GM23338 (cell line): Measurements from ENCODE around the gene MAP4K5. TPM values are rescaled to one million over a fixed set of nuclear protein-coding genes. Genes with fewer than 3 reads are reported as not detected.
A peak's percentile ranks its signal among the peaks of the same experiment; 100 is the strongest.

Source experiments
- ATAC-seq: fragments of 200-7000 bp; cut with Tn5 transposase; 3 replicates; pipeline ENCODE4 v1.9.1; 2020
- DNase-seq: peaks from one replicate; pipeline ENCODE4 v3.0.0-alpha.2; 2015; ENCODE audit warnings: low spot score
- H2AFZ ChIP-seq: fragments of 200-600 bp; sonication (generic); 2 replicates; pipeline ENCODE4 v1.8.0; 2016; ENCODE audit warnings: antibody characterized with exemption, mild to moderate bottlenecking, moderate library complexity
- H3F3A ChIP-seq: fragments of 200-600 bp; sonication (generic); replicated peaks from 2 replicates; pipeline ENCODE4 v1.8.0; 2017; ENCODE audit warnings: antibody characterized with exemption, mixed run types, low read depth
- H3K27ac ChIP-seq: fragments of 200-600 bp; sonication (generic); 2 replicates; pipeline ENCODE4 v1.6.1; 2016; ENCODE audit warnings: low read depth
- H3K27me3 ChIP-seq: fragments of 200-600 bp; sonication (generic); 2 replicates; pipeline ENCODE4 v1.8.0; 2016; ENCODE audit warnings: mild to moderate bottlenecking, mixed run types, moderate library complexity; ENCODE audit not compliant: insufficient read depth
- H3K36me3 ChIP-seq: fragments of 200-600 bp; sonication (generic); 2 replicates; pipeline ENCODE4 v1.8.0; 2016; ENCODE audit warnings: mild to moderate bottlenecking; ENCODE audit not compliant: insufficient read depth
- H3K4me1 ChIP-seq: fragments of 200-600 bp; sonication (generic); 2 replicates; pipeline ENCODE4 v1.8.0; 2016; ENCODE audit warnings: mild to moderate bottlenecking, moderate library complexity; ENCODE audit not compliant: insufficient read depth
- H3K4me2 ChIP-seq: fragments of 200-600 bp; sonication (generic); 2 replicates; pipeline ENCODE4 v1.7.1; 2017; ENCODE audit warnings: mixed run types
- H3K4me3 ChIP-seq: fragments of 200-600 bp; sonication (generic); 2 replicates; pipeline ENCODE4 v1.6.1; 2016; ENCODE audit warnings: mixed run types
- H3K79me2 ChIP-seq: fragments of 200-600 bp; sonication (generic); replicated peaks from 2 replicates; pipeline ENCODE4 v1.8.0; 2017; ENCODE audit warnings: mild to moderate bottlenecking; ENCODE audit not compliant: insufficient read depth
- H3K9me2 ChIP-seq: fragments of 200-600 bp; sonication (generic); 2 replicates; pipeline ENCODE4 v1.8.0; 2017; ENCODE audit not compliant: insufficient read depth
- H4K20me1 ChIP-seq: fragments of 200-600 bp; sonication (generic); replicated peaks from 2 replicates; pipeline ENCODE4 v1.8.0; 2017; ENCODE audit warnings: mild to moderate bottlenecking; ENCODE audit not compliant: insufficient read depth
- H3K27ac Mint-ChIP-seq: 2 replicates; pipeline ENCODE4 v1.8.0; 2020; ENCODE audit warnings: inconsistent platforms, mild to moderate bottlenecking, moderate library complexity, mixed read lengths
- H3K27me3 Mint-ChIP-seq: 3 replicates; pipeline ENCODE4 v1.8.0; 2022; ENCODE audit warnings: low read depth, mild to moderate bottlenecking, moderate library complexity, mixed read lengths, inconsistent platforms; ENCODE audit not compliant: insufficient read depth, poor library complexity
- H3K36me3 Mint-ChIP-seq: 3 replicates; pipeline ENCODE4 v1.8.0; 2021; ENCODE audit warnings: low read depth, mild to moderate bottlenecking, inconsistent platforms, moderate library complexity, mixed read lengths
- H3K4me1 Mint-ChIP-seq: 3 replicates; pipeline ENCODE4 v1.8.0; 2020; ENCODE audit warnings: mild to moderate bottlenecking, inconsistent platforms, mixed read lengths
- H3K4me3 Mint-ChIP-seq: 3 replicates; pipeline ENCODE4 v1.8.0; 2021; ENCODE audit warnings: moderate library complexity, mild to moderate bottlenecking, inconsistent platforms, mixed read lengths
- H3K9me3 Mint-ChIP-seq: 3 replicates; pipeline ENCODE4 v1.8.0; 2020; ENCODE audit warnings: moderate library complexity, mild to moderate bottlenecking, inconsistent platforms, mixed read lengths
- CREB1 ChIP-seq: fragments of 250-450 bp; sonication (Bioruptor Pico); IDR thresholded peaks from 2 replicates; pipeline ENCODE4 v1.5.0; 2020; ENCODE audit warnings: low read depth, mild to moderate bottlenecking, moderate library complexity
- CTCF ChIP-seq, 2 experiments: fragments of 200-600 bp in 1 of 2; sonication (generic) in 1 of 2; conservative IDR thresholded peaks; 2 replicates each; pipeline versions ENCODE4 v1.5.1 to v1.6.1; 2016 to 2017; ENCODE audit warnings: antibody characterized with exemption in 2 of 2, low read depth in 2 of 2, mild to moderate bottlenecking in 2 of 2, moderate library complexity in 1 of 2
- EZH2phosphoT487 ChIP-seq: fragments of 200-600 bp; sonication (generic); IDR thresholded peaks from one replicate; pipeline ENCODE4 v1.8.1; 2018; ENCODE audit warnings: antibody characterized with exemption; ENCODE audit not compliant: unreplicated experiment
- JUNB ChIP-seq: IDR thresholded peaks from one replicate; pipeline ENCODE4 v1.6.1; 2016; ENCODE audit warnings: antibody characterized with exemption; ENCODE audit not compliant: unreplicated experiment
- NANOG ChIP-seq: IDR thresholded peaks from 2 replicates; pipeline ENCODE4 v1.6.1; 2016; ENCODE audit warnings: antibody characterized with exemption, borderline replicate concordance
- POLR2AphosphoS5 ChIP-seq: IDR thresholded peaks from 2 replicates; pipeline ENCODE4 v1.6.1; 2016; ENCODE audit warnings: antibody characterized with exemption, low read depth
- ZNF331 ChIP-seq: fragments of 250-450 bp; sonication (Bioruptor Pico); IDR thresholded peaks from 2 replicates; pipeline ENCODE4 v1.5.0; 2020; ENCODE audit warnings: low read depth, mild to moderate bottlenecking, moderate library complexity
- polyA plus RNA-seq: library from polyadenylated mRNA; unstranded; fragments of >200 nt; fragmentation: Nextera tagmentation; extraction: Ambion mirVana; gene quantifications from 2 replicates; pipeline ENCODE4 v1.2.1, GENCODE V29; 2016
- total RNA-seq: library from RNA; depleted of rRNA; stranded (reverse); fragments of >200 nt; shearing (Covaris generic); gene quantifications from 2 replicates; pipeline ENCODE4 v1.2.3, GENCODE V29; 2014
- TF ChIP-seq, protein P1 (sequence below): IDR thresholded peaks from one replicate; pipeline ENCODE4 v1.6.1; 2018; ENCODE audit warnings: antibody characterized with exemption; ENCODE audit not compliant: unreplicated experiment
- TF ChIP-seq, protein P2 (sequence below): IDR thresholded peaks from 2 replicates; pipeline ENCODE4 v1.6.1; 2016; ENCODE audit warnings: antibody characterized with exemption

Gene MAP4K5
- total and polyA plus RNA-seq, 2 experiments from 2014 or later, result 71.4 to 74.6 TPM

DNA sequence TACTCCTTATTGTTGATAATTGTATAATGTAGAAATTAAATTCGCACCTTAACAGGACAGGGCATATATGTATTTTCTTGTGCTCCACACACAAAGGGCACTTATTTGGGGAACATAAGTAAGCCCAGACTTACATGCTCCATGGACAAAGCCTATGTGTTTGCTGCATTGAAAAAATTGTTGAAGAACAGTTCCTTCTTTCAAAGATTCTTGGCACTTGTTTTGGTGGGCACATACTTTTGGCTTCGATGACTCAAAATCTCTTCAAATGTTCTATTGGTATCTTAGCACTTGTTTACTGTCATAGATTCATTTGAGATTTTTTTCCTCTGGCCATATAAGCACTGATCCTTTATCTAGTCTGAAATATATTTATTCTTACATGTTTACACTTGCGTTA, 1.4 kb upstream of the MAP4K5 start:
- Mint-ChIP-seq H3K27ac (no peak overlapping the region), H3K4me1 (peaks cover 28% of the 10 kb centered on the region), H3K27me3 (peaks cover 7% of the 10 kb centered on the region), H3K36me3 (peaks cover 20% of the 10 kb centered on the region), H3K9me3 (peaks cover 20% of the 10 kb centered on the region), H3K4me3 (no peak overlapping the region)
- Histone ChIP-seq H3K36me3 (no peaks in the 10 kb centered on the region), H4K20me1 (0 out of 2 replicates have a peak, but pooled peaks cover under 1% of the 10 kb centered on the region), H3K79me2 (peaks cover 29% of the 10 kb centered on the region), H3K27me3 (no peaks in the 10 kb centered on the region), H3F3A (no peaks in the 10 kb centered on the region), H3K9me2 (no peaks in the 10 kb centered on the region), H3K4me1 (peaks cover 19% of the 10 kb centered on the region), H3K4me3 (no peak overlapping the region), H3K4me2 (no peak overlapping the region; the same call in 1 of the 2 replicates), H3K27ac (no peak overlapping the region), H2AFZ (no peak overlapping the region)
- DNase-seq (no peak), ATAC-seq (no peak)
- no peak for TF ChIP-seq NANOG
- TF ChIP-seq, protein P1, sequence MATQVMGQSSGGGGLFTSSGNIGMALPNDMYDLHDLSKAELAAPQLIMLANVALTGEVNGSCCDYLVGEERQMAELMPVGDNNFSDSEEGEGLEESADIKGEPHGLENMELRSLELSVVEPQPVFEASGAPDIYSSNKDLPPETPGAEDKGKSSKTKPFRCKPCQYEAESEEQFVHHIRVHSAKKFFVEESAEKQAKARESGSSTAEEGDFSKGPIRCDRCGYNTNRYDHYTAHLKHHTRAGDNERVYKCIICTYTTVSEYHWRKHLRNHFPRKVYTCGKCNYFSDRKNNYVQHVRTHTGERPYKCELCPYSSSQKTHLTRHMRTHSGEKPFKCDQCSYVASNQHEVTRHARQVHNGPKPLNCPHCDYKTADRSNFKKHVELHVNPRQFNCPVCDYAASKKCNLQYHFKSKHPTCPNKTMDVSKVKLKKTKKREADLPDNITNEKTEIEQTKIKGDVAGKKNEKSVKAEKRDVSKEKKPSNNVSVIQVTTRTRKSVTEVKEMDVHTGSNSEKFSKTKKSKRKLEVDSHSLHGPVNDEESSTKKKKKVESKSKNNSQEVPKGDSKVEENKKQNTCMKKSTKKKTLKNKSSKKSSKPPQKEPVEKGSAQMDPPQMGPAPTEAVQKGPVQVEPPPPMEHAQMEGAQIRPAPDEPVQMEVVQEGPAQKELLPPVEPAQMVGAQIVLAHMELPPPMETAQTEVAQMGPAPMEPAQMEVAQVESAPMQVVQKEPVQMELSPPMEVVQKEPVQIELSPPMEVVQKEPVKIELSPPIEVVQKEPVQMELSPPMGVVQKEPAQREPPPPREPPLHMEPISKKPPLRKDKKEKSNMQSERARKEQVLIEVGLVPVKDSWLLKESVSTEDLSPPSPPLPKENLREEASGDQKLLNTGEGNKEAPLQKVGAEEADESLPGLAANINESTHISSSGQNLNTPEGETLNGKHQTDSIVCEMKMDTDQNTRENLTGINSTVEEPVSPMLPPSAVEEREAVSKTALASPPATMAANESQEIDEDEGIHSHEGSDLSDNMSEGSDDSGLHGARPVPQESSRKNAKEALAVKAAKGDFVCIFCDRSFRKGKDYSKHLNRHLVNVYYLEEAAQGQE, result no peak
- no peak for TF ChIP-seq JUNB
- TF ChIP-seq, protein P2, sequence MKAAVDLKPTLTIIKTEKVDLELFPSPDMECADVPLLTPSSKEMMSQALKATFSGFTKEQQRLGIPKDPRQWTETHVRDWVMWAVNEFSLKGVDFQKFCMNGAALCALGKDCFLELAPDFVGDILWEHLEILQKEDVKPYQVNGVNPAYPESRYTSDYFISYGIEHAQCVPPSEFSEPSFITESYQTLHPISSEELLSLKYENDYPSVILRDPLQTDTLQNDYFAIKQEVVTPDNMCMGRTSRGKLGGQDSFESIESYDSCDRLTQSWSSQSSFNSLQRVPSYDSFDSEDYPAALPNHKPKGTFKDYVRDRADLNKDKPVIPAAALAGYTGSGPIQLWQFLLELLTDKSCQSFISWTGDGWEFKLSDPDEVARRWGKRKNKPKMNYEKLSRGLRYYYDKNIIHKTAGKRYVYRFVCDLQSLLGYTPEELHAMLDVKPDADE, result no peak
- no peak for TF ChIP-seq ZNF331

GRCh38 chr14:50533241-50533705, 904 bp upstream of the MAP4K5 start:
- peak overlapping the region; percentile 90 for H3K4me3 Mint-ChIP-seq
- H2AFZ ChIP-seq, result peak overlapping the region; percentile 99
- H3K27me3 ChIP-seq, result no peaks in the 10 kb centered on the region
- peaks cover 5% of the 10 kb centered on the region; the same call in 1 of the 2 replicates for H4K20me1 ChIP-seq
- peaks cover 21% of the 10 kb centered on the region for H3K36me3 Mint-ChIP-seq
- H3K27ac Mint-ChIP-seq, result peak overlapping the region; percentile 22; the same call in 1 of the 2 replicates
- peaks cover 7% of the 10 kb centered on the region for H3K27me3 Mint-ChIP-seq
- TF ChIP-seq, protein P1, result no peak
- no peak for TF ChIP-seq ZNF331
- no peak for TF ChIP-seq CREB1 (CRISPR knock-in tag)
- TF ChIP-seq JUNB, result no peak
- TF ChIP-seq CTCF (conservative IDR thresholded peaks at IDR 0.05; ENCODE audit: low read depth in 2 of 2), result no peak
- no peak for TF ChIP-seq POLR2AphosphoS5
- TF ChIP-seq, protein P2, result no peak
- TF ChIP-seq NANOG, result no peak
- TF ChIP-seq EZH2phosphoT487, result no peak
- H3K27ac ChIP-seq, result no peak overlapping the region
- H3K4me3 ChIP-seq, result peak overlapping the region; percentile 82
- H3F3A ChIP-seq, result no peaks in the 10 kb centered on the region
- no peak for DNase-seq
- peaks cover 19% of the 10 kb centered on the region for H3K9me3 Mint-ChIP-seq
- H3K4me1 Mint-ChIP-seq, result peaks cover 28% of the 10 kb centered on the region
- H3K9me2 ChIP-seq, result no peaks in the 10 kb centered on the region
- peaks cover 22% of the 10 kb centered on the region for H3K4me1 ChIP-seq
- H3K4me2 ChIP-seq, result peak overlapping the region; percentile 75
- ATAC-seq, result no peak
- H3K79me2 ChIP-seq, result peaks cover 34% of the 10 kb centered on the region
- no peaks in the 10 kb centered on the region for H3K36me3 ChIP-seq
